GM12878 (cell line): ENCODE data around the gene POT1.

ENCODE experiments used
- CHD2 ChIP-seq: IDR thresholded peaks from 2 replicates; pipeline ENCODE4 v1.6.1; 2011; ENCODE audit warnings: low read depth, low read length, improper control_type of control experiment, borderline replicate concordance
- CREB1 ChIP-seq: IDR thresholded peaks from 2 replicates; pipeline ENCODE4 v1.6.1; 2012; ENCODE audit warnings: low read depth, mild to moderate bottlenecking, inconsistent platforms
- POLR2A ChIP-seq: IDR thresholded peaks from 2 replicates; pipeline ENCODE4 v1.6.1; 2011; ENCODE audit warnings: low read depth, mild to moderate bottlenecking, low read length
- POLR2AphosphoS5 ChIP-seq: IDR thresholded peaks from 2 replicates; pipeline ENCODE4 v1.6.1; 2011; ENCODE audit warnings: mild to moderate bottlenecking, low read length, inconsistent platforms
- RAD21 ChIP-seq: IDR thresholded peaks from 2 replicates; pipeline ENCODE4 v1.6.1; 2011; ENCODE audit warnings: mild to moderate bottlenecking, low read depth, low read length, moderate library complexity; ENCODE audit not compliant: insufficient read depth
- RFX5 ChIP-seq: IDR thresholded peaks from 2 replicates; pipeline ENCODE4 v1.6.1; 2011; ENCODE audit warnings: low read depth, low read length, improper control_type of control experiment
- USF1 ChIP-seq: IDR thresholded peaks from 2 replicates; pipeline ENCODE4 v1.6.1; 2011; ENCODE audit warnings: borderline replicate concordance, low read depth, mild to moderate bottlenecking, moderate library complexity, mixed read lengths, low read length; ENCODE audit not compliant: insufficient read depth; ENCODE audit errors: extremely low read length
- TF ChIP-seq, protein P1 (sequence below): fragments of 450-650 bp; IDR thresholded peaks from 2 replicates; pipeline ENCODE4 v1.6.1; 2016; ENCODE audit warnings: mild to moderate bottlenecking

GRCh38 chr7:124776153-124776552 lies 153.5 kb downstream of the POT1 start:
- TF ChIP-seq CREB1 (no peak), CHD2 (no peak), USF1 (no peak), POLR2AphosphoS5 (no peak), RFX5 (no peak), RAD21 (no peak), POLR2A (no peak)
- TF ChIP-seq, protein P1, sequence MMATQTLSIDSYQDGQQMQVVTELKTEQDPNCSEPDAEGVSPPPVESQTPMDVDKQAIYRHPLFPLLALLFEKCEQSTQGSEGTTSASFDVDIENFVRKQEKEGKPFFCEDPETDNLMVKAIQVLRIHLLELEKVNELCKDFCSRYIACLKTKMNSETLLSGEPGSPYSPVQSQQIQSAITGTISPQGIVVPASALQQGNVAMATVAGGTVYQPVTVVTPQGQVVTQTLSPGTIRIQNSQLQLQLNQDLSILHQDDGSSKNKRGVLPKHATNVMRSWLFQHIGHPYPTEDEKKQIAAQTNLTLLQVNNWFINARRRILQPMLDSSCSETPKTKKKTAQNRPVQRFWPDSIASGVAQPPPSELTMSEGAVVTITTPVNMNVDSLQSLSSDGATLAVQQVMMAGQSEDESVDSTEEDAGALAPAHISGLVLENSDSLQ: no peak
